ENCODE data around the gene GNAQ.

DNA sequence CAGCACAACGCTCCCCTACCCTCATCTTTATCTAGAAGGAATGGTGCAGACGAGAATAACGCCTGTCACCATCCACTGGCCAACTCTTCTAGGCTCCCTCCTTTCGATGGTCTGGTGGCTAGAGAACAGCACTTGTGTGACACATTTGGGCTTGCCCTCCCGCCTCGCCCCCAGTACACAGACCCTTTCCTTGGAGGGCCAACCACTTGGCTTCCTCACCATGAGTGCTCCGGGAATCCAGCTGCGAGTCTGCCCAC is 1.4 kb downstream of the GNAQ start:
- no peak for TF ChIP-seq TAF1 (IDR thresholded peaks at IDR 0.05; ENCODE audit: borderline replicate concordance, insufficient read depth, low read length)
- TF ChIP-seq SIN3A (IDR thresholded peaks at IDR 0.05; ENCODE audit: borderline replicate concordance, insufficient read depth, low read length) = no peak
- no peak for TF ChIP-seq POLR2AphosphoS5 (IDR thresholded peaks at IDR 0.05; ENCODE audit: low read depth, low read length)

All from PFSK-1 (cell line).